GM18499 (cell line): ENCODE data around the gene ARMC10.
A peak's percentile ranks its signal among the peaks of the same experiment; 100 is the strongest.
"Not testable (repeated sequence)": the region's sequence is repeated elsewhere in the genome, so short reads cannot be mapped to it uniquely, and the experiment has no call there.

Experiments
- ATAC-seq: cut with Tn5 transposase; IDR thresholded peaks from one replicate; pipeline ENCODE4 v1.9.1; 2021; ENCODE audit warnings: moderate number of reproducible peaks; ENCODE audit not compliant: insufficient read depth, unreplicated experiment

Gene ARMC10

DNA sequence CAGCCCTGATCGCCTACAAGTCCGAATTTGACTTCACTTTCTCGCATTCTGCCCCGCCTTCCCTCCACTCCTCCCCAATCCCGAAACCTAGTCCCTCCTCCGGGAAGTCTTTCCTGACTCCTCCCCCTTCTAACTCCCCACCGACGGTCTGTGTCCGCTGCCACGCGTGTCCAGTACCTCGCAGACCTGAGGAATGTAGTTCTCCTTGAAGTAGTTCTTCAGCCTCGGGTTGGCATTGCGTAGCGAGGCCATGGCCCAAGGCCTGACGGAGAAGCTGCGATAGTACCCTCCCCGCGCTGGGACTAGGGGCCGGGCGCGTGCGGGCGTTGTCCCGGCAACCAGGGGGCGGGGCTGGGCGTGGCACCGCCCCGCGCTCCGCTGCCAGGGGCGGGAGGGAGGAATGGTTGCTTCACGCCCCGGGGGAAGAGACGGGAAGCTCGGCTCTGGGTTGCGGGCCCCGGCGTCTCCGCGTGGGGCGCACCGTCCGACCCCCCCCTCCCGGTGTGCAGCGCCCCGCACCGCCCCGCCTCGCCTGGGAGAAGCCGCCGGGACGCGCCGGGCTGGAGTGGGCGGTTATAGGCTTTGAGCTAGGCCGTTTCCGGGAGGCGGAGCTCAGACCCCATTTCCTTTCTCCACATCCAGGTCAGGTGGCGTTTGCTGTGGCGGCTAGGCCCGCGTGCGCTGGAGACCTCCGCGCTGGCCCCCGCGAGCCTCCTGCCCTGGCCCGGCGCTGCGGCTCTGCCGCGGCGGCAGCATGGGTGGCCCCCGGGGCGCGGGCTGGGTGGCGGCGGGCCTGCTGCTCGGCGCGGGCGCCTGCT lies at the start of gene ARMC10, which contains the start of gene FBXL13:
ARMC10 (plus strand) TSS at position 622 of the 818 bp plus-strand sequence; CDS start at position 755, 133 bp downstream.
FBXL13 (minus strand) TSS at position 278 of the 818 bp plus-strand sequence.
- ATAC-seq = peak; percentile 71

DNA sequence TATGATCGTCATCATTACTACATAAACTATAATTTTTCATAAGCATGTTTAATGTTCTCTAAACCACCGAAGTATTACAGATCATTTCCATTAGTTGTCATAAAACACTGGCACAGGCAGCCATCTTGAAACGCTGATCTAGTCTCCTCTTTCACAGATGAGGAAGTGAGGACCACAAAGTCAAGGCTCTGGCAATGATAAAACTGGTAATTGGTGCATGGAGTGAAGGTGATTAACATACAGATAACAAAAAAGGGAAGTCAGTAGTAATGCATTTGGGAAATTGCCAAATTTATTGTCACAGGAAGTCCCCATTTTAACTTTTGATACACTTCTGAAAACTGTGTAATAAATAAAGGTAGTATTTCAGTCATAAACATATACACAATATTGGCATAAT lies 49.6 kb upstream of the ARMC10 start:
- ATAC-seq = no peak

DNA sequence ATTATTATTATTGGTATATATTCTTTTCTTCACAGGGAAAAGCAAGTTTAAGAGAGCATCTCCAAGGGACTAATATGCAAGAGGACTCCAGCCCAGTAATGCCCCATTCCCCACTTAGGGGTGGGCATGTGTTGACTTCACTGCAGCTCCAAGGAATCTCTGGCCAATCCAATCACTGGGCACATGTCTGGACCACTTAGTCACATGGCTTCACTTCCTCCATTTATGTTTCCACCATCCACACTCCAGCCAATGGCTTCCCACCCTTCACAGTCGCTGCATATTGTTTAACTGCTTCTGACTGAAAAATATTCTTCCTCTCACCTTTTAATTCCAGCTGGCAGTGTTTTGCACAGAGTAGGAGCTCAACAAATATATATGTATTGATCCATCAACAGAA lies 43.9 kb upstream of the ARMC10 start:
- no peak for ATAC-seq

DNA sequence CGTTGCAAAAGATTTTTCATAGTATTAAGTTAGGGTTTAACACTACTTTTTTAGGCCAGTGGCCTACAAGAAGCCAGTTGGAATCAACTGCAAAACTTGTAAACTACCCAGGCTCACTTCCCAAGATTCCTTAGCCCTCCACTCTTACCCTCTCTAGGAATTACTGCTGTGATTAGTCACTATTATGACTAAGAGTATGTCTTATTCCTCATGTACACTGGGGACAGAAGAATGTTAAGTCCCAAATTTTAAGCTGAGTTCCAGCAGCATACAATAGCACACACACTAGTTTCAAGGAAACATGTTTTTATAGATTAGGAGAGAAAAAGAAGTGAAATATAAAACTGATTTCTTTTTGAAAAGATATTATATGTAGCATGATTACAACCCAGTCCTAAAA lies 43.2 kb upstream of the ARMC10 start:
- ATAC-seq = no peak

DNA sequence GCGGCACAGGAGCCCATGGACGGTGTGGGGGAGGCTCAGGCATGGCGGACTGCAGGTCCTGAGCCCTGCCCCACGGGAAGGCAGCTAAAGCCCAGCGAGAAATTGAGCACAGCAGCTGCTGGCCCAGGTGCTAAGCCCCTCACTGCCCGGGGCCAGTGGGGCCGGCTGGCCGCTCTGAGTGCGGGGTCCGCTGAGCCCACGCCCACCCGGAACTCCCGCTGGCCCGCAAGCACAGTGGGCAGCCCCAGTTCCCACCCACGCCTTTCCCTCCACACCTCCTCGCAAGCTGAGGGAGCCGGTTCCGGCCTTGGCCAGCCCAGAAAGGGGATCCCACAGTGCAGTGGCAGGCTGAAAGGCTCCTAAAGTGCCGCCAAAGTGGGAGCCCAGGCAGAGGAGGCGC lies 40.6 kb upstream of the ARMC10 start:
- ATAC-seq = not testable (repeated sequence)

DNA sequence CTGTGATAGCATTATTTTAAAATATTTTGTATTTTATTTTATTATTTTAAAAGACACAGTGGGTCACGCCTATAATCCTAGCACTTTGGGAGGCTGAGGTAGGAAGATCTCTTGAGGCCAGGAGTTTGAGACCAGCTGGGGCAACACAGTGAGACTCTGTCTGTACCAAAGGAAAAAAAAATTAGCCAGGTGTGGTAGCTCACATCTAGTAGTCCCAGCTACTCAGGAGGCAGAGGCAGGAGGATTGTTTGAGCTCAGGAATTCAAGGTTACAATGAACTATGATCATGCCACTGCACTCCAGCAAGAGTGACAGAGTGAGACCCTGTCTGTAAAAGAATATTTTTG lies 37.5 kb upstream of the ARMC10 start:
- no peak for ATAC-seq

DNA sequence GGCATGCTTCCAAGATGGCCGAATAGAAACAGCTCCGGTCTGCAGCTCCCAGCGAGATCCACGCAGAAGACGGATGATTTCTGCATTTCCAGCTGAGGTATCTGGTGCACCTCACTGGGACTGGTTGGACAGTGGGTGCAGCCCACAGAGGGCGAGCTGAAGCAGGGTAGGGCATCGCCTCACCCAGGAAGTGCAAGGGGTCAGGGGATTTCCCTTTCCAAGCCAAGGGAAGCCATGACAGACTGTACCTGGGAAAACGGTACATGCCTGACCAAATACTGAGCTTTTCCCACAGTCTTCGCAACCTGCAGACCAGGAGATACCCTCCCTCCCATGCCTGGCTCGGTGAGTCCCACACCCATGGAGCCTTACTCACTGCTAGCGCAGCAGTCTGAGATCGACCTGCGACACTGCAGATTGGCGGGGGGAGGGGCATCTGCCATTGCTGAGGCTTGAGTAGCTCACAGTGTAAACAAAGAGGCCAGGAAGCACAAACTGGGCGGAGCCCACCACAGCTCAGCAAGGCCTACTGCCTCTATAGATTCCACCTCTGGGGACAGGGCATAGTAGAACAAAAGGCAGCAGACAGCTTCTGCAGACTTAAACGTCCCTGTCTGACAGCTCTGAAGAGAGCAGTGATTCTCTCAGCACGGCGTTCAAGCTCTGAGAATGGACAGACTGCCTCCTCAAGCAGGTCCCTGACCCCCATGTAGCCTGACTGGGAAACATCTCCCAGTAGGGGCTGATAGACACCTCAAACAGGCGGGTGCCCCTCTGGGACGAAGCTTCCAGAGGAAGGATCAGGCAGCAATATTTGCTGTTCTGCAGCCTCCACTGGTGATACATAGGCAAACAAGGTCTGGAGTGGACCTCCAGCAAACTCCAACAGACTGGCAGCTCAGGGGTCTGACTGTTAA lies 36.9 kb upstream of the ARMC10 start:
- not testable (repeated sequence) for ATAC-seq

DNA sequence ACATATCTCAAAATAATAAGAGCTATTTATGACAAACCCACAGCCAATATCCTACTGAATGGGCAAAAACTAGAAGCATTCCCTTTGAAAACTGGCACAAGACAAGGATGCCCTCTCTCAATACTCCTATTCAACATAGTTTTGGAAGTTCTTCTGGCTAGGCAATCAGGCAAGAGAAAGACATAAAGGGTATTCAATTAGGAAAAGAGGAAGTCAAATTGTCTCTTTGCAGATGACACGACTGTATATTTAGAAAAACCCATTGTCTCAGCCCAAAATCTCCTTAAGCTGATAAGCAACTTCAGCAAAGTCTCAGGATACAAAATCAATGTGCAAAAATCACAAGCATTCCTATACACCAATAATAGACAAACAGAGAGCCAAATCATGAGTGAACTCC lies 33.1 kb upstream of the ARMC10 start:
- ATAC-seq = not testable (repeated sequence)

DNA sequence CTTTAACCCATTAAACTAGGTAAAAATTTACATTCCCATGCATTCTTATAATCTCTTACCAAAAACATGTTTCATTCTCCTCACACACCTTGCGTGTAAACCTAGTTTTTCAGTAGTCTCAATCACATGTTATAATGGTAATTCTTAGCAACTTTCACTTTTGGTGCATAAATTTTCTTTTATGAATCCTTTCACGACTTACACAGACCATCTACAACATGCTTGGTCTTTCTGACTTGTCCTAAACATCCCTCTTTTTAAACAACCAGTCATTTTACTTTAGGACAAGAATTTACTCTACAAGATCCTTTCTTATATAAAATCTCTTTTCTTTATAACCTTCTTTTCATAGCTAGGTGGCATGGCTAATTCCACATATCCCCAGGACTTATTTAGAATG lies 26.1 kb upstream of the ARMC10 start:
- no peak for ATAC-seq

DNA sequence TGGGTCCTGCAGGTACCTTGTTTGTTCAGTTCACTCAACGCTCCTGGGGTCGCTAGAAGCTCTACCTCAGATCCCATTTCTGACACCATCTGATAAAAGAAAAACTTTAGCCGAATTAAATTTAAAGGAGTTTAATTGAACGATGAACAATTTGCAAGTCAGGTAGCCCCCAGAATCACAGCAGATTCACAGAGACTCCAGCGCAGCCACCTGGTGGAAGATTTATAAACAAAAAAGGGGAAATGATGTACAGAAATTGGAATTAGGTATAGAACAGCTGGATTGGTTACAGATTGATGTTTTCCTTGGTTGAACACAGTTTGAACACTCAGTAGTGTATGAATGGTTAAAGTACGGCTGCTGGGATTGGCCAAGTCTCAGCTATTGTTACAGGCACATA lies 23.4 kb upstream of the ARMC10 start:
- ATAC-seq = no peak

DNA sequence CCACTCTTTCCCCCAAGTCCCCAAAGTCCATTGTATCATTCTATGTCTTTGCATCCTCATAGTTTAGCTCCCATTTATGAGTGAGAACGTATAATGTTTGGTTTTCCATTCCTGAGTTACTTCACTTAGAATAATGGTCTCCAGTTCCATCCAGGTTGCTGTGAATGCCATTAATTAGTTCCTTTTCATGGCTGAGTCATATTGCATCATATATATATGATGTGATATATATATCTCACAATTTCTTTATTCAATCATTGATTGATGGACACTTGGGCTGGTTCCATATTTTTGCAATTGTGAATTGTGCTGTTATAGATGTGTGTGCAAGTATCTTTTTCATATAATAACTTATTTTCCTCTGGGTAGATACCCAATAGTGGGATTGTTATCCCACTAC lies 18.9 kb upstream of the ARMC10 start:
- not testable (repeated sequence) for ATAC-seq

DNA sequence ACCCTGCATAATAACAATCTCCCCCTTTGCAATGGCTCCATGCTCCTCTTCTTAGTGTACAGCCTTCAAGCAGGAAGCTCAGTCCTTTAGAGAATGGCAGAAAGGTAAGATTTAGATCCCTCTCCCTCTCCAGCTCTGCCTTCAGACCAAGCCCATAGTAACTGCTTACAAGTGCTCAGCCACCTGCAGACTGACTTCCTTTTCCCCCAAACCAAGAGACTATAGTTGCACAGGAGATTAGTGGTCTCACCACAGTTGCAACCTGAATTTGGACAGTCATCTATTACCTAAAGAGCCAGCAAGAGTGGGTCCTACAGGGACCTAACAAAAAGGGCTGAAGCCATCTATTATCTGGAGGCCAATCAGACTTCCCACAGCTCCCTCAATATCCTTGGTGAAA lies 16.8 kb upstream of the ARMC10 start:
- no peak for ATAC-seq

DNA sequence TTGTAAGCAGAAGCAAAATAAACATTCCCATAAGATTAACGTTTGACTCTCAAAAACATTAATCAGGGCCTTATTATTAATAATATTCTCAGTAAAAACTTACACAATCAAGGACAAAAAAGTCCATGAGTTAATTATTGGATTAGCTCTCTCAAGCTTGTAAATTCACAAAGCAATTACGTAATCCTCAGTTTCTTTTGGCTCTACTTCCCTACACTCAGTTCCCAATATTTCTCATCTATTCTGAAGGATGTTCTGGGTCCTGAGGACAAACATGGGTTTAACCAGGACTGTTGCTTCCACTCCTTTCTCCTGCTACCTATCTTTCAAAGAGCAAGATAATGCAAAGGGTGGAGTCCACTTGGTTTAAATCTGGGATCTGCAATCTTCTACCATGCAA lies 15.5 kb upstream of the ARMC10 start:
- ATAC-seq = no peak

DNA sequence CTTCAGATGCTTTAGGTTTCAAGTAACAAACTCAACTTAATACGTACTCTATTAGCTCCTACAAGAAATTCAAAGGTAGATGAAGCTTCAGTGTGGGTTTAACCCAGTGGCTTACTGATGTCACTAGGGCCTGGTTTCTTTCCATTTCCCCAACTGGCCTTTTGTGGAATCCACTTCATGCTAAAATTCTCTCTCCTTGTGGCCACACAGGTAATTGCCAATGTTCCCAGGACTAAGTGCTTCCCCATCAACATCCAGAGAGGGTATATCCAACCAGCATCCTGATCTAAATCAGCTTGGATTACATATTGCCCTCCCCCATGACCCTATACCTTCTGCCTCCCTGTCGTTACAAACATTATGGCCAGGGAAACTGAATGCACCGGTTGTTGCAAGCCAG lies 11.0 kb upstream of the ARMC10 start:
- ATAC-seq = no peak

DNA sequence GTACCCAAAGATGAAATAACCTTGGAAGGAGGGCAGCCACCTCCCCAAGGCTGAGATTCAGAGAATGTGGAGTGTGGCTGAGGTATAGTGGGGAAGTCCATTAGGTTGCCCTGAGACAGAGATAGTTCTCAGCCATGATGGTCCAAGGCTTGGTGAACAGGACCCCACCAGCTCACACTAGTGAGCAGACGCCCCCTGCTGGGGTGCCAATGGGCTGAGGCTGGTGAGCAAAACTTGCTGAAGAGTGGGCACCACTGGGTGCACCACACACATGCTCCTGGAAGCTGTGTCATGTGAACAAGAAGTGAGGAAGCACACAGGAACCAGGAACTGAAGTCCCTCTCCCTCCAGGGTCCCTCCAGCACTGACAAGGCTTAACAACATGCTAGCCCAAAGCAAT lies 9.3 kb upstream of the ARMC10 start:
- no peak for ATAC-seq

DNA sequence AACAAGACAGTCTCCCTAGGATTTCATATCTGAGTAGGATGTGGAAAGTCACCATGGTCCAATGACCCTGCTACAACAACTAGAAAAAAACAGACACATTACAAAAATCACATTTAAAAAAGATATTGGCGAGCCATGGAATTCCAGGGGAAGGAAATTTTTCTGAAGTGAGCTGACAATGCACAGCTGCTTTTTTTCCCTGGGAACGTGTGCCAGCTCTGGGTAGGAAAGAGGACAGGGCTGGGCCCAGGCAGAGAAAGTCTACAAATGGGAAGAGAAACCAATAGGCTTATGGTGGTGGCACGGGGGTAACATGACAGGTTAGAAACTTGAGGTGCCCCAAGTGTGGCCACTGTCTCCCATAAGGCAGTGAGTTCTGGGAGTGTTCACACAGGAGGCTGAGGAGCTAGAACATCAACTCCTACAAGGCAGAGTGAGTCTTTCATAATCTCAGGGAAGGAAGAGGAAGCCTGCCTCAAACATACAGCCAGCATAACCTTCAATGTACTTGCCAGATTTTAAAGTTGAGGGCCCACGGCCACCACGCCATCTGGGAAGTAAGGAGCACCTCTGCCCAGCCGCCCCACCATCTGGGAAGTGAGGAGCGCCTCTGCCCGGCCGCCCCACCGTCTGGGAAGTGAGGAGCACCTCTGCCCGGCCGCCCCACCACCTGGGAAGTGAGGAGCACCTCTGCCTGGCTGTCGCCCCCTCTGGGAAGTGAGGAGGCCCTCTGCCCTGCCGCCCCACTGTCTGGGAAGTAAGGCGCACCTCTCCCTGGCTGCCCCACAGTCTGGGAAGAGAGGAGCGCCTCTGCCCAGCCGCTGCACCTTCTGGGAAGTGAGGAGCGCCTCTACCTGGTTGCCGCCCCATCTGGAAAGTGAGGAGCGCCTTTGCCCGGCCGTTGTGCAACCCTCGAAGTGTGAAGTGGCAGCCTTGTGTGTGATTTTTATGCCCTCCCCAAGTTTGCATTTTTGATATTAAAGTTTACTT lies 6.2 kb upstream of the ARMC10 start:
- ATAC-seq = no peak

DNA sequence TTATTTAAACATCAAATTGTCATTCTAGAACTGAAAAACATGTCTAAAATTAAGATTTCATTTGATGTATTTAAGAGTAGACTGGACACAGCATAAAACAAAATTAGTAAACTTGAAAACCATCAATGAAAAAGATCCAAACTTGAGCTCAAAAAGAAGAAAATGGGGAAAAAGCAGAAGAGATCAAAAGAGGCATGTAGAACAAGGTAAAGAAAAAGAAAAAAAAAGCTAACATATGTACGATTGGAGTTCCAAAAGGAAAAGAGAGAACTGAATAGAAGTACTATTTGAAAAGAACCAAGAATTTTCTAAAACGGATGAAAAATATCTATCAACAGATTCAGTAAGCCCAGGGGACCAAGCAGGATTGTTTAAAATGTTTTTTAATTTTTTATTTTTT lies 3.9 kb upstream of the ARMC10 start:
- no peak for ATAC-seq

DNA sequence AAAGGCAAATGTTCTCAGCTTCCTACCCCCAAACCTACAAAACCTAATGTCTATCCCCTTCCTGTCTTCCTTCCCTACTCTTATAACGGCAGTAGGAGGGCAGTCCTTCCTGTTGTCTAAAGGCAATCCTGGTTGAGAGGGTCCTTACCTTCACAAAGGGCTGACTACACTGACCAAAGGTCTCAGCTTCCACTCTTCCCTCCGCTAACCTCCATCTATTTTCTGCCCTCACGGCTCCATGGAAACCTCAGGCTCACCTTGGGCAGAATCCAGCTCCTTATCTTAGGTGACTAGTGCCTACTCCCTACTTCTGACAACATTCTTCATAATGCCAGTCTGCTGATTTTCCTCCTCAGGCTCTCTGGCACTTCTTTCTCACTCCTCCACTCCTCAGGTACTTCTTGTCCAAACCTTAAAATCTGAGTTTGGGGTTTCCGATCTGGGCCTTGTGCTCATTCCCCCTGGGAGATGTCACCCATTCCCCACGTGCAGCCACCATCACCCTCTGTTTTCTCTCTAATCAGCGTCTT lies 886 bp upstream of the ARMC10 start:
- ATAC-seq = no peak

DNA sequence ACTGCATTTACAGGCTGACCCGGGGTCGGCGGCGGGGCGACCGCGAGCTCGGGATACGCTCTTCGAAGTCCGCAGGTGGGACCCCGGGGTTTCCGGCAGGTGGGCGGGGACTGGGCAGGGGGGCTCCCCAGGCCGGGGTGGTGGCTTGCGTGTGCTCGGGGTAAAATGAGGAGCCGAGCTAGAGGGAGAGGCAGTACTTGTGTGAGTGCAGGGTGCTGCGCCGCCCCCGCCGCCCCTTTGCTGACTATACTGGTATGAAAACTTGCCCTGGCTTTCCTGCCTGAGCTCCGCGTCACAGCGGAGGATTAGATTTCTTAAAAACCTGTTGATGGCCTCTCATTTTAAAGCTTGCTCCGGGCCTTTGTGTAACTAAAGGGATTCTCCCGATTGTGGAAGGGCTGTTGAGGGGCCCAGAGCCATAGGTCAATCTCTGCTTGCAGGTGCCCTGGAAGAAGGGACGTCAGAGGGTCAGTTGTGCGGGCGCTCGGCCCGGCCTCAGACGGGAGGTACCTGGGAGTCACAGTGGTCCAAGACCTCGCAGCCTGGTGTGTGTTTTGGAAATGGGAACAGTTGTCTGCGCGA lies 488 bp downstream of the ARMC10 start:
- ATAC-seq = peak; percentile 40

DNA sequence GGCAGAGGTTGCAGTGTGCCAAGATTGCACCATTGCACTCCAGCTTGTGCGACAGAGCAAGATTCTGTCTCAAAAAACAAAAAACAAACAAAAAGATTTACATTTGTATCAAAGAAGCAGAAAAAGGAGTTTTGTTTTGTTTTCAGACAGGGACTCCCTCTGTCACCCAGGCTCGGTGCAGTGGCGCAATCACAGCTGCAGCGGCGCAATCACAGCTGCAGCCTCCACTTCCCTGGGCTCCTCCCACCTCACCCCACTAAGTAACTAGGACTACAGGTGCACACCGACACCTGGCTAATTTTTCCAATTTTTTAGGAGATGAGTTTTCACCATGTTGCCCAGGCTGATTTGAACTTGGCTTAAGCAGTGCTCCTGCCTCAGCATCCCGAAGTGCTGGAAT lies 1.8 kb downstream of the ARMC10 start:
- no peak for ATAC-seq
